Vagina (tissue), 2 donors: ENCODE measurements around the gene DNAH12. TPM values are rescaled to one million over a fixed set of nuclear protein-coding genes. Genes with fewer than 3 reads are reported as not detected.

Source experiments
- DNase-seq, 2 donors: peaks; one replicate each; pipeline ENCODE4 v3.0.0-alpha.2; 2017; ENCODE audit errors: extremely low spot score in 2 of 2
- H3K27ac ChIP-seq: fragments of 200-600 bp; sonication (generic); one replicate; pipeline ENCODE4 v1.5.1; 2019
- H3K27me3 ChIP-seq: fragments of 200-600 bp; sonication (generic); one replicate; pipeline ENCODE4 v1.5.1; 2019
- H3K36me3 ChIP-seq, 2 donors: fragments of 200-600 bp; sonication (generic); one replicate each; pipeline ENCODE4 v1.5.1; 2017 to 2019
- H3K4me1 ChIP-seq: fragments of 200-600 bp; sonication (generic); one replicate; pipeline ENCODE4 v1.5.1; 2019
- H3K4me3 ChIP-seq, 2 donors: fragments of 200-600 bp; sonication (generic); 1 replicate in 1 of 2; 2 replicates in 1 of 2; pipeline ENCODE4 v1.5.1; 2016 to 2019
- H3K9me3 ChIP-seq: fragments of 200-600 bp; sonication (generic); one replicate; pipeline ENCODE4 v1.5.1; 2019
- POLR2A ChIP-seq, 2 donors: fragments of 450-650 bp; IDR thresholded peaks; one replicate each; pipeline ENCODE4 v1.6.1; 2017; ENCODE audit warnings: antibody characterized with exemption in 2 of 2, mild to moderate bottlenecking in 2 of 2, moderate library complexity in 2 of 2
- POLR2AphosphoS5 ChIP-seq, 2 donors: sonication (generic); formaldehyde crosslinking; IDR thresholded peaks; one replicate each; pipeline ENCODE4 v1.9.0; 2017; ENCODE audit warnings: antibody characterized with exemption in 2 of 2, mild to moderate bottlenecking in 2 of 2, low read depth in 1 of 2; ENCODE audit not compliant: insufficient read depth in 1 of 2
- intact Hi-C: fragments of 100-400 bp; cut with DNase I; formaldehyde crosslinking; loops from one replicate; pipeline ENCODE4 v1.15.1; 2023
- total RNA-seq: library from RNA; depleted of rRNA; stranded (reverse); fragments of >200 nt; gene quantifications from one replicate; pipeline ENCODE4 v1.2.3, GENCODE V29; 2016
- TF ChIP-seq, protein P1 (sequence below), 3 experiments: fragments of 450-650 bp in 2 of 3; fragments of 200-600 bp in 1 of 3; sonication (generic) in 1 of 3; IDR thresholded peaks; one replicate each; pipeline ENCODE4 v1.5.1; 2017 to 2019; ENCODE audit warnings: antibody characterized with exemption in 3 of 3, mild to moderate bottlenecking in 2 of 3, moderate library complexity in 2 of 3

Gene DNAH12
- total RNA-seq, 1 donor from 2014 or later: 0.25 TPM

GRCh38 chr3:57555738-57556458 is 11.8 kb upstream of the DNAH12 start, which contains the start of gene PDE12:
Gene PDE12, plus strand, starts transcription at chr3:57556274. Its CDS starts 106 bp downstream, at chr3:57556380.
- no peaks in the 10 kb centered on the region for H3K9me3 ChIP-seq
- peak within 1 kb of the TSS; percentile 78 to 87 for H3K4me3 ChIP-seq
- intact Hi-C loops: loop anchor here (5.0 kb wide), 1 partner anchor 41 kb away; the partner anchor contains the start of gene ARF4
- peak in 1 of 2 donors; percentile 91 for DNase-seq
- peak within 1 kb of the TSS; percentile 82 for H3K27ac ChIP-seq
- peaks cover 39% of the 10 kb centered on the region for H3K4me1 ChIP-seq
- TF ChIP-seq POLR2A (IDR thresholded peaks at IDR 0.05) (no peak), POLR2AphosphoS5 (IDR thresholded peaks at IDR 0.05; ENCODE audit: insufficient read depth in 1 of 2, low read depth in 1 of 2) (peak; percentile 92 to 93)
- TF ChIP-seq, protein P1, sequence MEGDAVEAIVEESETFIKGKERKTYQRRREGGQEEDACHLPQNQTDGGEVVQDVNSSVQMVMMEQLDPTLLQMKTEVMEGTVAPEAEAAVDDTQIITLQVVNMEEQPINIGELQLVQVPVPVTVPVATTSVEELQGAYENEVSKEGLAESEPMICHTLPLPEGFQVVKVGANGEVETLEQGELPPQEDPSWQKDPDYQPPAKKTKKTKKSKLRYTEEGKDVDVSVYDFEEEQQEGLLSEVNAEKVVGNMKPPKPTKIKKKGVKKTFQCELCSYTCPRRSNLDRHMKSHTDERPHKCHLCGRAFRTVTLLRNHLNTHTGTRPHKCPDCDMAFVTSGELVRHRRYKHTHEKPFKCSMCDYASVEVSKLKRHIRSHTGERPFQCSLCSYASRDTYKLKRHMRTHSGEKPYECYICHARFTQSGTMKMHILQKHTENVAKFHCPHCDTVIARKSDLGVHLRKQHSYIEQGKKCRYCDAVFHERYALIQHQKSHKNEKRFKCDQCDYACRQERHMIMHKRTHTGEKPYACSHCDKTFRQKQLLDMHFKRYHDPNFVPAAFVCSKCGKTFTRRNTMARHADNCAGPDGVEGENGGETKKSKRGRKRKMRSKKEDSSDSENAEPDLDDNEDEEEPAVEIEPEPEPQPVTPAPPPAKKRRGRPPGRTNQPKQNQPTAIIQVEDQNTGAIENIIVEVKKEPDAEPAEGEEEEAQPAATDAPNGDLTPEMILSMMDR (IDR thresholded peaks at IDR 0.05): no peak
- H3K36me3 ChIP-seq: peaks cover 0 to 12% of the 10 kb centered on the region in 2 donors
- H3K27me3 ChIP-seq: no peaks in the 10 kb centered on the region

DNA sequence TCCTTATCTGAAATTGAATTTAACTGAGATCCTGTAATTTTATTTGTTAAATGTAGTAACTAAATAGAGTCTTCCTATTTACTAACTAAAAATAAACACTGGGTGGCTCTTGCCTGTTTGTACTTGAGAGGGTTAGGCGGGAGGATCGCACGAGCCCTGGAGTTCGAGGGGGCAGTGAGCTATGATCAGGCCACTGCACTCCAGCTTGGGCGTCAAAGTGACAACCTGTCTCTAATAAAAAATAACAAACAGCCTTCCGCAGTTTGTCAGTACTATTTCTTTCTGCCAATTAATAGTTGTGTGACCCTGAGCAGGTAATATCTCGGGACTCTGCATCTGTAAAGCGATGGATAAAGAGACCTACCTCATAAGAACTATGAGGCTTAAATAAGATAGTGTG is 11.2 kb upstream of the DNAH12 start:
- H3K36me3 ChIP-seq: peaks cover 0 to 12% of the 10 kb centered on the region in 2 donors
- intact Hi-C loops: loop anchor here (5.0 kb wide), 1 partner anchor 42 kb away; the partner anchor contains the start of gene ARF4
- H3K27ac ChIP-seq: peak overlapping the region; percentile 82
- DNase-seq: no peak
- TF ChIP-seq, protein P1 (IDR thresholded peaks at IDR 0.05): no peak
- TF ChIP-seq POLR2A (IDR thresholded peaks at IDR 0.05) (no peak), POLR2AphosphoS5 (IDR thresholded peaks at IDR 0.05; ENCODE audit: insufficient read depth in 1 of 2, low read depth in 1 of 2) (no peak)
- no peaks in the 10 kb centered on the region for H3K27me3 ChIP-seq
- H3K4me1 ChIP-seq: peaks cover 39% of the 10 kb centered on the region
- H3K4me3 ChIP-seq: peak overlapping the region; percentile 78 to 87
- no peaks in the 10 kb centered on the region for H3K9me3 ChIP-seq

GRCh38 chr3:57546616-57547015 is 2.5 kb upstream of the DNAH12 start:
- H3K27ac ChIP-seq: no peak overlapping the region
- intact Hi-C loops: no loop called here
- H3K9me3 ChIP-seq: no peaks in the 10 kb centered on the region
- TF ChIP-seq POLR2A (IDR thresholded peaks at IDR 0.05) (no peak), POLR2AphosphoS5 (IDR thresholded peaks at IDR 0.05; ENCODE audit: insufficient read depth in 1 of 2, low read depth in 1 of 2) (no peak)
- TF ChIP-seq, protein P1 (IDR thresholded peaks at IDR 0.05): no peak
- no peak for DNase-seq
- no peak overlapping the region for H3K4me3 ChIP-seq
- no peaks in the 10 kb centered on the region for H3K36me3 ChIP-seq
- no peaks in the 10 kb centered on the region for H3K27me3 ChIP-seq
- peaks cover 13% of the 10 kb centered on the region for H3K4me1 ChIP-seq

DNA sequence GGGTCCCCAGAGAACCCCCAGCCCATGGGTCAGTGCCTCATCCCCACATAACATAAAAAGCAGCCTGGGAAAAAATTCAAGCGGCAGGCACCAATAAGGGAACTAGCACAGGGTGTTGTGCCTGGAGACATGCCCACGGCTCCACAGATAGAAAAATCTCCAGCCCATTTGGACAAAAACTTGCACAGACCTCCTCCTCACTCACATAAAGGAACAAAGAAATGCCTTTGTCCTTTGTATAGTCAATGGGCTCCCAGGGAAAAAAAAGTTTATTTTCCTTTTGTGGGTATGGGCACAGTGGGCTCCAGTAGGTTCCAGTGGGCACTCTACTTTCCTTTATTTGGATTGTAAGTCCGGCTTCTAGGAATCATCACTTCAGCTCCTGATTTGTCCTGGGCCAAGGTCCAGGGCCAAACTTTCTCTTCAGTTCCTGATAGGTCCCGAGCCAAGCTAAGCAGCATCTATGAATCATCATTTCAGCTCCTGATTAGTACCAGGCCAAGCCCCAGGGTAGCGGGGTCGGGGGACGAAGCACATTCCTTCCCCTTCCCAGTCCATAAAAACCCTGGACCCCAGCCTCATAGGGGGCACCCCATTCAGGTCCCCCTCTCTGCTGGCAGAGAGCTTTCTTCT is 1.6 kb upstream of the DNAH12 start:
- Histone ChIP-seq H3K36me3 (no peaks in the 10 kb centered on the region), H3K27ac (no peak overlapping the region), H3K27me3 (no peaks in the 10 kb centered on the region), H3K4me1 (peaks cover 13% of the 10 kb centered on the region), H3K9me3 (no peaks in the 10 kb centered on the region), H3K4me3 (no peak overlapping the region)
- no peak for TF ChIP-seq POLR2A (IDR thresholded peaks at IDR 0.05)
- no peak for TF ChIP-seq POLR2AphosphoS5 (IDR thresholded peaks at IDR 0.05; ENCODE audit: insufficient read depth in 1 of 2, low read depth in 1 of 2)
- TF ChIP-seq, protein P1 (IDR thresholded peaks at IDR 0.05): no peak
- intact Hi-C loops: no loop called here
- no peak for DNase-seq
